Heart right ventricle (tissue), 16 donors: Measurements from ENCODE around the gene PLEKHH1. TPM values are rescaled to one million over a fixed set of nuclear protein-coding genes. Genes with fewer than 3 reads are reported as not detected.

ENCODE experiments used
- ATAC-seq, 8 donors: fragments of 200-7000 bp; cut with Tn5 transposase; one replicate each; pipeline ENCODE4 v1.9.1; 2020; ENCODE audit warnings: mild to moderate bottlenecking in 8 of 8, moderate library complexity in 8 of 8, moderate number of reproducible peaks in 1 of 8
- DNase-seq, 2 donors: peaks; one replicate each; pipeline ENCODE4 v3.0.0-alpha.2; 2020
- H3K27ac ChIP-seq, 10 donors: fragments of 200-600 bp; sonication (generic) in 2 of 10; one replicate each; pipeline versions ENCODE4 v1.5.0 to v1.8.0; 2020 to 2022; ENCODE audit warnings: mild to moderate bottlenecking in 3 of 10
- H3K27me3 ChIP-seq, 7 donors: fragments of 200-600 bp; one replicate each; pipeline ENCODE4 v1.8.0; 2021 to 2022; ENCODE audit warnings: mild to moderate bottlenecking in 2 of 7
- H3K36me3 ChIP-seq, 9 donors: fragments of 200-600 bp; sonication (generic) in 1 of 9; one replicate each; pipeline versions ENCODE4 v1.5.0 to v1.8.0; 2020 to 2022; ENCODE audit warnings: mild to moderate bottlenecking in 2 of 9
- H3K4me1 ChIP-seq, 9 donors: fragments of 200-600 bp; sonication (generic) in 1 of 9; one replicate each; pipeline versions ENCODE4 v1.5.0 to v1.8.0; 2020 to 2022; ENCODE audit warnings: mild to moderate bottlenecking in 4 of 9
- H3K4me3 ChIP-seq, 10 donors: fragments of 200-600 bp; sonication (generic) in 2 of 10; one replicate each; pipeline versions ENCODE4 v1.5.0 to v1.8.0; 2020 to 2022; ENCODE audit warnings: mild to moderate bottlenecking in 7 of 10, moderate library complexity in 2 of 10
- H3K9me3 ChIP-seq, 11 donors: fragments of 200-600 bp in 10 of 11; sonication (generic) in 2 of 11; one replicate each; pipeline versions ENCODE4 v1.5.0 to v1.8.0; 2013 to 2022; ENCODE audit warnings: mild to moderate bottlenecking in 2 of 11, control low read depth in 1 of 11, moderate library complexity in 1 of 11
- WGBS, 2 donors: extraction: QIAGEN DNeasy Blood & Tissue Kit; methylation state at CpG; one replicate each; pipeline ENCODE4 v1.1.7; 2013; ENCODE audit warnings: inconsistent platforms in 1 of 2; 5-methylcytosine and 5-hydroxymethylcytosine counted together
- intact Hi-C, 10 donors: fragments of 100-400 bp; cut with DNase I; formaldehyde crosslinking; loops; one replicate each; pipeline versions ENCODE4 v1.11.1 to v1.14.2; 2022
- polyA plus RNA-seq, 2 donors: library from polyadenylated mRNA; stranded (reverse); fragments of 200-250 nt; gene quantifications; one replicate each; pipeline ENCODE4 v1.2.3, GENCODE V29; 2013
- total RNA-seq, 10 donors: library from RNA; stranded (reverse); fragmentation: NEBNext Ultra II Directional in 3 of 10; extraction: Animal tissue kit (Norgen Biotek cat#: 25700) in 3 of 10; gene quantifications; one replicate each; pipeline versions ENCODE4 v1.2.1 to v1.2.4, GENCODE V29; 2021 to 2023
- TF ChIP-seq, protein P1 (sequence below), 9 donors: fragments of 200-600 bp; sonication (generic) in 2 of 9; IDR thresholded peaks; one replicate each; pipeline versions ENCODE4 v1.5.0 to v1.8.0; 2021 to 2022; ENCODE audit warnings: antibody characterized with exemption in 9 of 9, mild to moderate bottlenecking in 5 of 9, moderate library complexity in 1 of 9
- donor health status: Arrhythmogenic right ventricular cardiomyopathy.
- donor health status: ischemic (EF 13 %, LVEDD 7.1; RV severe dilation, severe dysfunction).
- donor health status: healthy with polysubstance abuse.
- donor health status: DM: no; HTN: yes; CAD: no.
- donor health status: DM: no; HTN: no; CAD: no.
- donor health status: ischemic (EF 25% LVEDD 6.9; RV normal size, moderate dysfunction).
- donor health status: ischemic (EF 25% LVEDD 5.7; RV mildly dilated, moderate dysfunction).
- donor health status: healthy.
- donor health status: DM: yes; HTN: yes; CAD: no.
- donor health status: Ischemic cardiomyopathy.
- donor health status: ischemic (EF 35%, LVEDD 5.7; RV mildly dilated, moderate dysfunction).
- donor health status: nonischemic (EF 11% LVEDD 7.7; RV severe dilation, severe dysfunction).
- donor health status: DM: yes; HTN: yes; CAD: no.
- donor health status: PGD.
- donor health status: ischemic (EF 29% LVEDD 5.4; RV normal size, mild dysfunction).
- donor health status: nonischemic (EF 23%, LVEDD 6.1; RV moderate dilation, normal function).

The PLEKHH1 gene
- total and polyA plus RNA-seq, 12 donors = 1.7 to 14.8 (median 3.7) TPM

DNA sequence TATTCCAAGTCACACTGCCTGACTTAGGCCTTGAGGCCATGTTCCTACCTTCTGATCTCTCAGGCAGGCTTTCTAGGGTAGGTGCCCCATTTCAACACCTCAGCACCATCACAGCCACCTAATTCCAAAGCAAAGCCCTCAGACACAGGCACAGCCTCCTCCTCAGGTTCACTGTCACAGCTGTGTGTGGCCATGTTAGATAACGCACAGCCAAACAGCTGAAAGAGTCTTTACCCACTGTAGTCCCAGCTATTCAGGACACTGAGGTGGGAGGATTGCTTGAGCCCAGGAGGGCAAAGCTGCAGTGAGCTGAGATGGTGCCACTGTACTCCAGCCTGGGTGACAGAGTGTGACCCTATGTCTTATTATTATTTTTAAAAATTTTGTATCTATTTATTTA is 37.3 kb upstream of the PLEKHH1 start:
- Histone ChIP-seq H3K27ac (no peak overlapping the region), H3K4me1 (no peaks in the 10 kb centered on the region), H3K27me3 (no peaks in the 10 kb centered on the region), H3K9me3 (peaks cover 0 to 18% (median 7%) of the 10 kb centered on the region in 11 donors), H3K4me3 (no peak overlapping the region), H3K36me3 (no peaks in the 10 kb centered on the region)
- TF ChIP-seq, protein P1, sequence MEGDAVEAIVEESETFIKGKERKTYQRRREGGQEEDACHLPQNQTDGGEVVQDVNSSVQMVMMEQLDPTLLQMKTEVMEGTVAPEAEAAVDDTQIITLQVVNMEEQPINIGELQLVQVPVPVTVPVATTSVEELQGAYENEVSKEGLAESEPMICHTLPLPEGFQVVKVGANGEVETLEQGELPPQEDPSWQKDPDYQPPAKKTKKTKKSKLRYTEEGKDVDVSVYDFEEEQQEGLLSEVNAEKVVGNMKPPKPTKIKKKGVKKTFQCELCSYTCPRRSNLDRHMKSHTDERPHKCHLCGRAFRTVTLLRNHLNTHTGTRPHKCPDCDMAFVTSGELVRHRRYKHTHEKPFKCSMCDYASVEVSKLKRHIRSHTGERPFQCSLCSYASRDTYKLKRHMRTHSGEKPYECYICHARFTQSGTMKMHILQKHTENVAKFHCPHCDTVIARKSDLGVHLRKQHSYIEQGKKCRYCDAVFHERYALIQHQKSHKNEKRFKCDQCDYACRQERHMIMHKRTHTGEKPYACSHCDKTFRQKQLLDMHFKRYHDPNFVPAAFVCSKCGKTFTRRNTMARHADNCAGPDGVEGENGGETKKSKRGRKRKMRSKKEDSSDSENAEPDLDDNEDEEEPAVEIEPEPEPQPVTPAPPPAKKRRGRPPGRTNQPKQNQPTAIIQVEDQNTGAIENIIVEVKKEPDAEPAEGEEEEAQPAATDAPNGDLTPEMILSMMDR (IDR thresholded peaks at IDR 0.05) = no peak
- intact Hi-C loops = no loop called here
- no peak for ATAC-seq
- 92 to 95% methylated on average over 1 of the region's 1 CpG for WGBS, 2 donors
- DNase-seq = no peak

DNA sequence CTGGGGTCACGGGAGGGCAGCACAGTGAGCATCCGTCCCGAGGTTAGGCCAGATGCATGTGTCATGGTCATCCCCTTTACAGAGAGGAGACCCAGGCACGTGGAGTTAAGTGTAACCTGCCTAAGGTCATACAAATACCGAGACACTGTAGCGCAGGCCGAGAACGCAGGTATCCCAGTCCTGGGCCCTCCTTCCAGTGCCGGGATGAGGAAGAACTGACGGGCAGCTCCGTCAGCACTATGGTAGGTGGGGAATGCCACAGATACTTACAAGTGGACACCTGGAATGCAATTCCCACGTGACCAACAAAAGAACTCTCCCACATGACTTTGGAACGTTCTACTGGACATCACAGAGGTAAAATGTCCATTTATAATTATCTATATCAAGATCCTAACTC is 35.9 kb upstream of the PLEKHH1 start:
- Histone ChIP-seq H3K4me1 (no peaks in the 10 kb centered on the region), H3K36me3 (no peaks in the 10 kb centered on the region), H3K4me3 (no peak overlapping the region), H3K27me3 (no peaks in the 10 kb centered on the region), H3K9me3 (peaks cover 0 to 18% (median 7%) of the 10 kb centered on the region in 11 donors), H3K27ac (no peak overlapping the region)
- TF ChIP-seq, protein P1 (IDR thresholded peaks at IDR 0.05) = no peak
- no peak for ATAC-seq
- DNase-seq = no peak
- 77 to 82% methylated on average over 13 of the region's 13 CpGs for WGBS, 2 donors
- intact Hi-C loops = no loop called here

DNA sequence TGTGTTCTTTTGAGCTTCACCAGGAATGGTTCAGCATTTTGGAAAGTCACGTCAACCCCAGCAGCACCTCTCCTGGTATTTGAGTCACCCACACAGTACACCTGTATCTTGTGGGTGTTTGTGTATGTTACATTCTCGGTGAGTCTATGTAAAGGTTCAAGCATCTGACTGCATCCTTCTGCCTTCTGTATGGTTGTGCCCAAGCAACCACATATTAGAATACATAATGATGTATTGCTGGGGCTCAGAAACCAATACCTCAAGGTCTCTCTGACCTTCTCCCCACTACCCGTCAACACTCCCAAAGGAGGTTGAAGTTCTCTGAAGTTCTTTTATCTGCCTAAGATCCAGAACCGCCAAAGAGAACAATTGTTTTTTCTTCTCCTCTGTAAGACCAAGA is 35.4 kb upstream of the PLEKHH1 start:
- Histone ChIP-seq H3K27ac (no peak overlapping the region), H3K36me3 (no peaks in the 10 kb centered on the region), H3K27me3 (no peaks in the 10 kb centered on the region), H3K4me3 (no peak overlapping the region), H3K9me3 (peaks cover 0 to 16% (median 7%) of the 10 kb centered on the region in 11 donors), H3K4me1 (no peaks in the 10 kb centered on the region)
- 91 to 93% methylated on average over 4 of the region's 4 CpGs for WGBS, 2 donors
- DNase-seq = no peak
- TF ChIP-seq, protein P1 (IDR thresholded peaks at IDR 0.05) = no peak
- intact Hi-C loops = no loop called here
- ATAC-seq = no peak

DNA sequence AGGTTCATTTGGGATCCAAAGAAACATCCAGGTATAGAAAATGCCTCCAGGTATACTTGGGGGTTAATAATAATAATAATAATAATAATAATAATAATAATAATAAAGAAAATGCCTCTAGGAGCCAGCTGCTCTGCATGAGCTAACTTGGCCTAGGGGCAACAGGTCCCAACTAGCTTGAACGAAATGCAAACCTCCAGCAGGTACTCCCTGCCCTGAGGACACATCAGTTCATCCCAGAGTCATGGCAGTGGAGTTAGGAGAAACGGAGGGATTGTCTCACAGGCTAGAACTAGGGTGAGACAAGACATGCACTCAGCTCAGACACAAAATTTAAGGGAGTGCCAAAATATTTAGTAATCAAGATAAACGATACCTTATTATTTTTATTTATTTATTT is 32.1 kb upstream of the PLEKHH1 start:
- Histone ChIP-seq H3K4me1 (no peaks in the 10 kb centered on the region), H3K9me3 (no peaks in the 10 kb centered on the region), H3K4me3 (no peak overlapping the region), H3K36me3 (no peaks in the 10 kb centered on the region), H3K27me3 (peaks cover 0 to 3% (median 0%) of the 10 kb centered on the region in 7 donors), H3K27ac (no peak overlapping the region)
- no peak for ATAC-seq
- TF ChIP-seq, protein P1 (IDR thresholded peaks at IDR 0.05) = no peak
- 85 to 86% methylated on average over 3 of the region's 3 CpGs for WGBS, 2 donors
- intact Hi-C loops = loop anchor here in 1 of 10 donors (5.0 kb wide), 1 partner anchor 1621 kb away; no protein-coding TSS in a partner anchor
- DNase-seq = no peak
